Fibroblast of the aortic adventitia (primary cell): ENCODE measurements around the gene SPRYD4. TPM values are rescaled to one million over a fixed set of nuclear protein-coding genes. Genes with fewer than 3 reads are reported as not detected.
"Not testable (repeated sequence)": the region's sequence is repeated elsewhere in the genome, so short reads cannot be mapped to it uniquely, and the experiment has no call there.

ENCODE experiments used
- DNase-seq: peaks from one replicate; pipeline ENCODE4 v3.0.0-alpha.2; 2010; ENCODE audit warnings: low read depth
- H3K4me3 ChIP-seq: 2 replicates; pipeline ENCODE4 v1.5.1; 2011; ENCODE audit warnings: low read depth, mild to moderate bottlenecking, control low read depth, low read length, moderate library complexity
- total RNA-seq: library from RNA; depleted of rRNA; stranded (reverse); fragments of >200 nt; gene quantifications from 2 replicates; pipeline ENCODE4 v1.2.3, GENCODE V29; 2012; ENCODE audit warnings: low replicate concordance
- TF ChIP-seq, protein P1 (sequence below): IDR thresholded peaks from 2 replicates; pipeline ENCODE4 v1.5.1; 2011; ENCODE audit warnings: mild to moderate bottlenecking, low read length, control low read depth, inconsistent platforms; ENCODE audit not compliant: insufficient read depth

Gene SPRYD4
- total RNA-seq, 1 donor: 3.0 TPM

DNA sequence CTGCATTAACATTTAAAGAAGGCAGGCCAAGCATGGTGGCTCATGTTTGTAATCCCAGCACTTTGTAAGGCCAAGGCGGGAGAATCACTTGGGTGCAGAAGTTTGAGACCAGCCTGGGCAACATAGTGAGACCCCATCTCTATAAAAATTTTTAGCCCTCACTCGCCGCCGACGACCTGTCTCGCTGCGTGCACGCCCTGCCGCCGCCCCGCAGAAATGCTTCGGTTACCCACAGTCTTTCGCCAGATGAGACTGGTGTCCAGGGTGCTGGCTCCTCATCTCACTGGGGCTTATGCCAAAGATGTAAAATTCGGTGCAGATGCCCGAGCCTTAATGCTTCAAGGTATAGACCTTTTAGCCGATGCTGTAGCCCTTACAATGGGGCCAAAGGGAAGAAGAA lies 42.4 kb downstream of the SPRYD4 start:
- H3K4me3 ChIP-seq: no peak overlapping the region
- DNase-seq: no peak
- TF ChIP-seq, protein P1, sequence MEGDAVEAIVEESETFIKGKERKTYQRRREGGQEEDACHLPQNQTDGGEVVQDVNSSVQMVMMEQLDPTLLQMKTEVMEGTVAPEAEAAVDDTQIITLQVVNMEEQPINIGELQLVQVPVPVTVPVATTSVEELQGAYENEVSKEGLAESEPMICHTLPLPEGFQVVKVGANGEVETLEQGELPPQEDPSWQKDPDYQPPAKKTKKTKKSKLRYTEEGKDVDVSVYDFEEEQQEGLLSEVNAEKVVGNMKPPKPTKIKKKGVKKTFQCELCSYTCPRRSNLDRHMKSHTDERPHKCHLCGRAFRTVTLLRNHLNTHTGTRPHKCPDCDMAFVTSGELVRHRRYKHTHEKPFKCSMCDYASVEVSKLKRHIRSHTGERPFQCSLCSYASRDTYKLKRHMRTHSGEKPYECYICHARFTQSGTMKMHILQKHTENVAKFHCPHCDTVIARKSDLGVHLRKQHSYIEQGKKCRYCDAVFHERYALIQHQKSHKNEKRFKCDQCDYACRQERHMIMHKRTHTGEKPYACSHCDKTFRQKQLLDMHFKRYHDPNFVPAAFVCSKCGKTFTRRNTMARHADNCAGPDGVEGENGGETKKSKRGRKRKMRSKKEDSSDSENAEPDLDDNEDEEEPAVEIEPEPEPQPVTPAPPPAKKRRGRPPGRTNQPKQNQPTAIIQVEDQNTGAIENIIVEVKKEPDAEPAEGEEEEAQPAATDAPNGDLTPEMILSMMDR: no peak

DNA sequence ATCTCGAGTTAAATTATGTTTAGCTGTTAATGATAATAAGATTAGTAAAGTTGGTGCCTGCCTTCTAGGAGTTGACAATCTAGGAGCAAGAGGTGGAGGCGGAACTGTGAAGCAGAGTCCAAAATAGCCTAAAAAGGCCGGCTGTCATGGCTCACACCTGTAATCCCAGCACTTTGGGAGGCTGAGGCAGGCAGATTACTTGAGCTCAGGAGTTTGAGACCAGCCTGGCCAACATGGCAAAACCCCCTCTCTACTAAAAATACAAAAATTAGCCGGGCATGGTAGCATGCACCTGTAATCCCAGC lies 45.6 kb downstream of the SPRYD4 start:
- DNase-seq: not testable (repeated sequence)

DNA sequence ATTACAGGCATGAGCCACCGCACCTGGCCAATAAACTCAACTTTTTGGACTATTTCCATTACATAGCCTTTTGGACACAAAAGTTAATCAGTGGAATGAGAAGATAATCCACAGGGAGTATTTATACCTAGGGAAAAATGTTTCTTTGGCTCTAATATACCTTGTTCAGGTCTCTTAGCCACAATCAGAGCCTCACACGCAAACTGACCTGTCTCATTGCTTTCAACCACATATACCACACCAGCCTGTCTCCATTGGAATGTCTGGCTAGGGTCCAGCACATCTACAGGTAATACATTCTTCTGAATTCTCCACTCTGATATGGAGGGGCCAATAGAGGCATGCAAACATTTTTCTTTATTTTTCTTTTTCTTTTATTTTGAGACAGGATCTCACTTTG lies 49.5 kb downstream of the SPRYD4 start:
- DNase-seq: no peak
- no peak overlapping the region for H3K4me3 ChIP-seq
- TF ChIP-seq, protein P1: no peak

More for the DNA sequence above, 45.6 kb downstream of the SPRYD4 start:
- not testable (repeated sequence) for H3K4me3 ChIP-seq

DNA sequence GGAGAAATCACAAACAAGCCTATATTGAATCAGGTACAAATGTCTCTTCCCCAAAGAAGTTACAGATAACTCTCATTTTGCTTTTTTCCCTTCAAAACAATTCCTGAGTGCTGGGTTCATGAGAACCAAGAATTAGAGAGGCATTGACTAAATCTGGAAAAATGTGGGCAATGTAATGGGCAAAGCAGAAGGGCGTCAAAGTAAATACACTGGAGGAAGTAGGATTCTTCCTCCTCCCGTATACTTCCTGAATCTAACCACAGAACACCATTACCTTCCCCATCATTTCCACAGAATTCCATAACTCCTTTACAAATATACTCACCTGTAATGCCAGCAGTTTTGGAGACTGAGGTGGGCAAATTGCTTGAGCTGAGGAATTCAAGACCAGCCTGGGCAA lies 50.2 kb downstream of the SPRYD4 start:
- no peak overlapping the region for H3K4me3 ChIP-seq
- TF ChIP-seq, protein P1: no peak
- peak; percentile 34 for DNase-seq

DNA sequence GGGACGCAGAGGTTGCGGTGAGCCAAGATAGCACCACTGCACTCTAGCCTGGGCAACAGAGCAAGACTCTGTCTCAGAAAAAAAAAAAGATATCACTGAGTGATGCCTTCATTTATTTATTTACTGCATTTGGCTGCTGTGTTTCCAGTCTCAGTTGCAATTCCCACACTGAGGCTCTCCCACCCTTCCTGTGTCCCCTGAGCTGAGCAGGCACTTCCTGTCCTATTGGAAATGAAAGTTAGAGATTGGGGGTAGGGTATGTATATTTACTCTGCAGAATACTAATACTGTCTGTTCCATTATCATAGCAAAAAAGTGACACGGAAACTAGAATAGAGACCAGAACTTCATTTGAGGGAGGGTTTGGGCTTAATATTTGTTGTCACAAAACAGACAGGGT lies 51.7 kb downstream of the SPRYD4 start:
- TF ChIP-seq, protein P1: no peak
- H3K4me3 ChIP-seq: peak overlapping the region; percentile 1

DNA sequence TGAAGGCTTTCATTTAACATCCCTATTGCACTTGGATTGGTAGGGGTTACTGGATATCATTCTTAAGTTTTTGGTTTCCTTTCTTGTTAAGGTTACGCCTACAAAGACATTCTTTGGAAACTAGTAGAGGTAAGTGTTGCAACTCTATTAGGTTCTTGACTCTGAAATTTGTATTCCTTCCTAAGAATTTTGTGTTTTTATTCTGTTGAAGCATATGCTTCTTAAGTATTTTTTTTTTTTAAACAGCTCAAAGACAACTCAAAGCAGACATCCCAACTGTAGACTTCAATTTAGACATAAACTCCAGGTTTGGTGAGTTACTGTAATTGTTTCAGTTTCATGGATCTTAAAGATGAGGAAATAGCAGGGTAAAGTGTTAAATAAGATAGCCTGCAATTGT lies 52.1 kb downstream of the SPRYD4 start:
- TF ChIP-seq, protein P1: no peak
- peak; percentile 67 for DNase-seq
- peak overlapping the region; percentile 1 for H3K4me3 ChIP-seq

More for the DNA sequence above, 51.7 kb downstream of the SPRYD4 start:
- no peak for DNase-seq

DNA sequence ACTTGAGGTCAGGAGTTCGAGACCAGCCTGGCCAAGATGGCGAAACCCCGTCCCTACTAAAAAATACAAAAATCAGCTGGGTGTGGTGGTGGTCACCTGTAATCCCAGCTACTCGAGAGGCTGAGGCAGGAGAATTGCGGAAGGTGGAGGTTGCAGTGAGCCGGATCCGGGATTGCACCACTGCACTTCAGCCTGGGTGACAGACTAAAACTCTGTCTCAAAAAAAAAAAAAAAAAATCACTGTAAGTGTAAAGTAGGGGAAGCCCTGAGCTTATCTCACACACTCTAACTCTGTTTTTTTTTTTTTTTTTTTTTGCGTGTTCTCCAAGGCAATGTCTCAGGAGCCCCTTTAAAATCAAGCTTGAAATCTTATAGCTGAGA lies 52.8 kb downstream of the SPRYD4 start:
- peak overlapping the region; percentile 56 for H3K4me3 ChIP-seq
- TF ChIP-seq, protein P1: no peak
- no peak for DNase-seq
